Right cardiac atrium (tissue), 5 donors: ENCODE data around the gene BTLA. TPM values are rescaled to one million over a fixed set of nuclear protein-coding genes. Genes with fewer than 3 reads are reported as not detected.
A peak's percentile ranks its signal among the peaks of the same experiment; 100 is the strongest.
"Not testable (repeated sequence)": the region's sequence is repeated elsewhere in the genome, so short reads cannot be mapped to it uniquely, and the experiment has no call there.

ENCODE experiments used
- ATAC-seq, 2 donors: fragments of 200-7000 bp; cut with Tn5 transposase; one replicate each; pipeline versions ENCODE4 v1.8.0 to v1.9.1; 2020; ENCODE audit warnings: moderate library complexity in 2 of 2, mild to moderate bottlenecking in 1 of 2
- DNase-seq, 3 donors: peaks; one replicate each; pipeline ENCODE4 v3.0.0-alpha.2; 2020
- H3K27ac ChIP-seq: one replicate; pipeline ENCODE4 v1.5.1; 2013; ENCODE audit warnings: mild to moderate bottlenecking, low read length, control low read depth, moderate library complexity
- H3K27me3 ChIP-seq: one replicate; pipeline ENCODE4 v1.6.1; 2013; ENCODE audit not compliant: control insufficient read depth, insufficient read depth
- H3K4me1 ChIP-seq: one replicate; pipeline ENCODE4 v1.6.1; 2013; ENCODE audit warnings: low read length; ENCODE audit not compliant: control insufficient read depth, insufficient read depth
- H3K4me3 ChIP-seq: one replicate; pipeline ENCODE4 v1.5.1; 2013; ENCODE audit warnings: low read length, control low read depth
- H3K9me3 ChIP-seq: one replicate; pipeline ENCODE4 v1.6.1; 2013; ENCODE audit warnings: low read length; ENCODE audit not compliant: control insufficient read depth
- WGBS: extraction: QIAGEN DNeasy Blood & Tissue Kit; methylation state at CpG from one replicate; pipeline ENCODE4 v1.1.7; 2013; 5-methylcytosine and 5-hydroxymethylcytosine counted together
- intact Hi-C, 4 donors: fragments of 100-400 bp; cut with DNase I; formaldehyde crosslinking; loops; one replicate each; pipeline versions ENCODE4 v1.11.0 to v1.14.0; 2022 to 2023
- polyA plus RNA-seq: library from polyadenylated mRNA; stranded (reverse); fragments of 200-250 nt; gene quantifications from one replicate; pipeline ENCODE4 v1.2.3, GENCODE V29; 2013
- total RNA-seq, 4 donors: library from RNA; stranded (reverse); fragmentation: NEBNext Ultra II Directional; extraction: Animal tissue kit (Norgen Biotek cat#: 25700); gene quantifications; one replicate each; pipeline ENCODE4 v1.2.1, GENCODE V29; 2021
- donor health status: healthy with polysubstance abuse.
- donor health status: DM: no; HTN: yes; CAD: no.
- donor health status: DM: no; HTN: no; CAD: no.
- donor health status: DM: no; HTN: yes; CAD: no; lungs with severe emphysema.
- donor health status: DM: yes; HTN: yes; CAD: no.

Gene BTLA
- total and polyA plus RNA-seq, 5 donors: 0.09 to 0.14 TPM; not detected in 3

- peaks cover 1% of the 10 kb centered on the region for H3K4me1 ChIP-seq
- DNase-seq (no peak), ATAC-seq (no peak)
- intact Hi-C loops: no loop called here
- WGBS: 95% methylated on average over 4 of the region's 4 CpGs
- H3K4me3 ChIP-seq: no peak overlapping the region
- no peak overlapping the region for H3K27ac ChIP-seq
- H3K9me3 ChIP-seq: no peaks in the 10 kb centered on the region
- H3K27me3 ChIP-seq: no peaks in the 10 kb centered on the region
Observed at GRCh38 chr3:112470788-112471187, 28.5 kb downstream of the BTLA start.

DNA sequence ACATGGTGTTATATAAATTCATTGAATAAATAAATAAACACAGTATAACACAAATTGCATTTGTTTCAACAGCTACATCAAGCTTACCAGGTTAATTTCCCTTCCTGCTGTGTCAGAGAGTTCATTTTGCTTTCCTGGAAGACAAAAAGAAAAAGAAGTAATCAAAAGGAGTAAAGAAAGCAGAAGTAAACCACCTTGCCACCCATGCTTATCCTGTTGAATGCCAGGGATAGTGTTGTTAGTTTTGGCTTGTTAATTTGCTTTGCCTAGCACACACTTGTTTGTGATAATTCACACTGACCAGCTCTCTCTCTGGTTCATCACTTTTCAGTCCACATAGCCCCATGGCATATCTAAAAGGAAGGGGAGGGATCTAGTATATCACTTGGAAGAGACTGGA, 29.6 kb downstream of the BTLA start:
- H3K4me1 ChIP-seq: peaks cover 1% of the 10 kb centered on the region
- H3K9me3 ChIP-seq: no peaks in the 10 kb centered on the region
- ATAC-seq: no peak
- intact Hi-C loops: no loop called here
- no peak overlapping the region for H3K27ac ChIP-seq
- H3K27me3 ChIP-seq: no peaks in the 10 kb centered on the region
- H3K4me3 ChIP-seq: no peak overlapping the region
- no peak for DNase-seq

DNA sequence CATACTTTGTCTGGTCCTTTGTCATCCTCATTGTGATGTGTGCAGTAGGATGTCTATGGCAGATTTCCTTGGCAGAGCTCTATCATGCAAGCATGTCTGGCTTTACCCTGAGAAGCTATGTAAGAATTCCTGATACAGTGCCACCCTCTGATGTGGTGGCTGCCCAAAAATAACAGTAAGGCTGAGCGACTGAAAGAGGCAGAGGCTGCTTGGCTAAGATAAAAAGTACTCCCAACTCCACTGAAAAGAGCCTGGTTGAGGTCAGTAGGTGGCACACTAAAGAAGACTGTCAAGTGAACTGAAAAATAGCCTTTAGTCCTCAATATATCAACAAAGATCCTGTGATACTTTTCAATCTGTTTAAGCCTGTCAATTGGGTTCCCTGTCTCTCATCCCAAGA, 31.7 kb downstream of the BTLA start:
- no peaks in the 10 kb centered on the region for H3K27me3 ChIP-seq
- no peak overlapping the region for H3K4me3 ChIP-seq
- no peaks in the 10 kb centered on the region for H3K9me3 ChIP-seq
- intact Hi-C loops: no loop called here
- 68% methylated on average over 1 of the region's 1 CpG for WGBS
- DNase-seq: no peak
- no peak overlapping the region for H3K27ac ChIP-seq
- H3K4me1 ChIP-seq: no peaks in the 10 kb centered on the region
- ATAC-seq: no peak

DNA sequence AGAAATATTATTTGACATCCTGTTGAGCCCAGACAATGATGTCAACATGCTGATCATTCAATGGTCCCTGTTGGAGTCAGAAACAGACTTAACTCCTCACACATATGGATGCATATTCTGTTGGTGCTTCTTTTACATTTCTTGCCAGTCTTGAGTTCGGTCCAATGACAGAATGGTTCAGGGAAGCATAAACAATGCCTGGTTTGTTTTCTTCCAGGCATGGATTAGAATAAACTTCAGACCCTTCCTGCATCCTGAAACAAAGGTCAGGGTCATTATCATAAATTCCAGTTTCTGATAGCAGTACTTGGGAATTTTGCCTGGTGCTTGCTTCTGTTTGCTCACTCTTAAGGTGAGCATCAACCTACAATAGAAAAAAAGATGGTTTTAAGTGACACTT, 33.3 kb downstream of the BTLA start:
- ATAC-seq (no peak), DNase-seq (no peak)
- 0% methylated on average over 1 of the region's 1 CpG for WGBS
- no peaks in the 10 kb centered on the region for H3K27me3 ChIP-seq
- H3K9me3 ChIP-seq: no peaks in the 10 kb centered on the region
- no peak overlapping the region for H3K27ac ChIP-seq
- no peak overlapping the region for H3K4me3 ChIP-seq
- intact Hi-C loops: no loop called here
- H3K4me1 ChIP-seq: no peaks in the 10 kb centered on the region

GRCh38 chr3:112464264-112464663, 35.0 kb downstream of the BTLA start:
- Histone ChIP-seq H3K27ac (no peak overlapping the region), H3K4me3 (no peak overlapping the region), H3K27me3 (no peaks in the 10 kb centered on the region), H3K4me1 (no peaks in the 10 kb centered on the region), H3K9me3 (no peaks in the 10 kb centered on the region)
- intact Hi-C loops: no loop called here
- ATAC-seq: no peak
- 24% methylated on average over 2 of the region's 2 CpGs for WGBS
- DNase-seq: no peak

GRCh38 chr3:112463250-112463649, 36.0 kb downstream of the BTLA start:
- Histone ChIP-seq H3K4me3 (no peak overlapping the region), H3K4me1 (no peaks in the 10 kb centered on the region), H3K9me3 (no peaks in the 10 kb centered on the region), H3K27ac (no peak overlapping the region), H3K27me3 (no peaks in the 10 kb centered on the region)
- DNase-seq (no peak), ATAC-seq (no peak)
- intact Hi-C loops: no loop called here
- 83% methylated on average over 5 of the region's 5 CpGs for WGBS

DNA sequence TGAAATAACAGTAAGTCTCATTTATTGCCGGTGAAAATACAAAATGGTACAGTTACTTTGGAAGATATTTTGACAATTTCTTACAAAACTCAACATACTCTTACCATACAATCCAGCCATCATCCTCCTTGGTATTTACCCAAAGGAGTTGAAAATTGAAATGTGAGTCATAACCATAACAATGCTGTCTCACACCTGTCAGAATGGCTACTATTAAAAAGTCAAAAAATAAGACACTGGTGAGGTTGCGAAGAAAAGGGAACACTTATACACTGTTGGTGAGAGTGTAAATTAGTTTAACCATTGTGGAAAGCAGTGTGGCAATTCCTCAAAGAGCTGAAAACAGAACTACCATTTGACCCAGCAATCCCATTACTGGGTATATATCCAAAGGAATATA, 37.5 kb downstream of the BTLA start:
- ATAC-seq, intact Hi-C loops, DNase-seq, H3K27me3 ChIP-seq, H3K27ac ChIP-seq, H3K4me1 ChIP-seq, H3K4me3 ChIP-seq, H3K9me3 ChIP-seq: not testable (repeated sequence)
- 96% methylated on average over 2 of the region's 2 CpGs for WGBS

- Histone ChIP-seq H3K27ac (no peak overlapping the region), H3K4me1 (no peaks in the 10 kb centered on the region), H3K27me3 (no peaks in the 10 kb centered on the region), H3K9me3 (no peaks in the 10 kb centered on the region), H3K4me3 (no peak overlapping the region)
- intact Hi-C loops: no loop called here
- ATAC-seq: no peak
- 65% methylated on average over 2 of the region's 2 CpGs for WGBS
- no peak for DNase-seq
Observed at GRCh38 chr3:112460519-112461195, 38.6 kb downstream of the BTLA start.

- H3K4me3 ChIP-seq: no peak overlapping the region
- no peaks in the 10 kb centered on the region for H3K27me3 ChIP-seq
- ATAC-seq (no peak), DNase-seq (no peak)
- H3K4me1 ChIP-seq: no peaks in the 10 kb centered on the region
- WGBS: 51% methylated on average over 1 of the region's 1 CpG
- H3K9me3 ChIP-seq: no peaks in the 10 kb centered on the region
- H3K27ac ChIP-seq: no peak overlapping the region
- intact Hi-C loops: no loop called here
Observed at GRCh38 chr3:112459750-112460149, 39.5 kb downstream of the BTLA start.

GRCh38 chr3:112456147-112456546, 43.1 kb downstream of the BTLA start:
- Histone ChIP-seq H3K4me3 (no peak overlapping the region), H3K4me1 (no peaks in the 10 kb centered on the region), H3K27me3 (no peaks in the 10 kb centered on the region), H3K9me3 (no peaks in the 10 kb centered on the region), H3K27ac (no peak overlapping the region)
- ATAC-seq: no peak
- intact Hi-C loops: no loop called here
- no peak for DNase-seq

DNA sequence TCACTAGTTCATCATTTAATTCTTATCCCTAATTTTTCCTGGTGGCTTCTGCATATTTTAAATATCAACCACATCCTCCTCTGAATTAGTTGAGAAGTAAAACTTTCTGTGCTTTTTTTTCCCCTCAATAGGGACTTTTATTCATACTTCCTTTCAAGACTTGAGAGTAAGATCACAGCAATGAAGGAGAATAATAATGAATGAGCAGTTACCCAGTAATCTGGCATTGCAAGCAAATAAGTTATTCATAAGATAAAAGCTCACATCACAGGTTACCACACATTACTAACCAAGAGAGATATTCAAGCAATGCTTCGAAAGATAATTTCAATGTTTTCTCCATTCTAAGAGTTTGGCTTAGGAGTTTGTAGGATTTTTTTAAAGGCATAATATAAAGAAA, 50.3 kb downstream of the BTLA start:
- Histone ChIP-seq H3K27me3 (no peaks in the 10 kb centered on the region), H3K27ac (no peak overlapping the region), H3K9me3 (no peaks in the 10 kb centered on the region), H3K4me1 (no peaks in the 10 kb centered on the region), H3K4me3 (no peak overlapping the region)
- intact Hi-C loops: no loop called here
- 35% methylated on average over 1 of the region's 1 CpG for WGBS
- no peak for DNase-seq
- no peak for ATAC-seq

DNA sequence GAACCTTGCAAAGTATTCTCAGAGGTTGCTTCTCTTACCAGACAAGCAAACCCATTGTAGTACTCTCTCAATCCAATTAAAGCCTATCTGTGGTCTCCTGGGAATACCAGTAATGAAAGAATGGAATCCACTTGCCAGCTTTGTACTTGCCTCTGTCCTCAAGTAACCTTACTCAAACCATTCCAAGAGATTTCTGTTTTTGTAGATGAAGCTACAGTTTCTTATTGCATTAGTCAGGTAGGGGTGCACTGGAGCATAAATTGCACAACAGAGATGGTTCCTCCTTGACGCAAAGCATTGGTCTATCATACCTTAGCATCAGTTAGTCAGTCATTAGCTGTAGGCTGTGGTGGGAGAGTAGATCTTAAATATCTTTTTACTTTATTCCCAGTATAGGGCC, 52.9 kb downstream of the BTLA start:
- Histone ChIP-seq H3K27ac (no peak overlapping the region), H3K4me3 (no peak overlapping the region), H3K9me3 (no peaks in the 10 kb centered on the region), H3K27me3 (no peaks in the 10 kb centered on the region), H3K4me1 (no peaks in the 10 kb centered on the region)
- WGBS: 67% methylated on average over 1 of the region's 1 CpG
- ATAC-seq (peak in 1 of 2 donors; percentile 56), DNase-seq (no peak)
- intact Hi-C loops: no loop called here
